Activated naive CD8-positive, alpha-beta T cell treated with anti-CD3 and anti-CD28 coated beads, Interleukin-2, amount 50 U/mL, for 24 hours (primary cell): ENCODE results near the gene CENPU.
A peak's percentile ranks its signal among the peaks of the same experiment; 100 is the strongest.
"Not testable (repeated sequence)": the region's sequence is repeated elsewhere in the genome, so short reads cannot be mapped to it uniquely, and the experiment has no call there.

Experiments used
- ATAC-seq: fragments of 150-1000 bp; cut with Tn5 transposase; one replicate; pipeline ENCODE4 v1.10.0; 2021
- DNase-seq: peaks from one replicate; pipeline ENCODE4 v3.0.0; 2021
- H3K27ac Mint-ChIP-seq: one replicate; pipeline ENCODE4 v1.8.0; 2021; ENCODE audit warnings: mild to moderate bottlenecking, mixed read lengths
- H3K27me3 Mint-ChIP-seq: one replicate; pipeline ENCODE4 v1.8.0; 2021; ENCODE audit warnings: mixed read lengths
- H3K36me3 Mint-ChIP-seq: one replicate; pipeline ENCODE4 v1.8.0; 2021; ENCODE audit warnings: low read depth, mixed read lengths
- H3K4me1 Mint-ChIP-seq: one replicate; pipeline ENCODE4 v1.8.0; 2021; ENCODE audit warnings: mixed read lengths
- H3K4me3 Mint-ChIP-seq: one replicate; pipeline ENCODE4 v1.8.0; 2021; ENCODE audit warnings: mild to moderate bottlenecking, moderate library complexity, mixed read lengths
- H3K9me3 Mint-ChIP-seq: one replicate; pipeline ENCODE4 v1.8.0; 2021; ENCODE audit warnings: mixed read lengths

Gene CENPU

DNA sequence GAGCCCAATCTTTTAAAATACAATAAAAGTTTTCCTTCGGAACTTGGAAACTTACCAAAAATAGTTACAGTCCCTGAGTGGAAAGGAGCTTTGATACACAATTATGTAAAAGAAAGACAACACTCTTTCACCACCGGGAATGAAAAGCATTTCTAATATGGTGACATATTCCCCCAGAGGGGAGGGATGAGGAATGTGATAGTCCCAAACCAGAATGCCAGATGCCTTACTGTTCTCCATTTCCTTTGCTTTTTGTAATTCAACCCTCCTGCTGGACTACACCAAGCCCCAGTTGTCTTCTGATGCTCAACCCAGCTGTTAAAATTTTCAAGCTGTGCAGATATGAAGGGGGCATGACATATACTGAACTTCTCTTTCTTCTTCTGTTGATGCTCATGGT, 80.2 kb downstream of the CENPU start:
- DNase-seq (no peak), ATAC-seq (no peak)
- peaks cover 13% of the 10 kb centered on the region for H3K36me3 Mint-ChIP-seq
- H3K4me3 Mint-ChIP-seq: no peak overlapping the region
- H3K27ac Mint-ChIP-seq: no peak overlapping the region
- H3K4me1 Mint-ChIP-seq: peaks cover 13% of the 10 kb centered on the region
- no peaks in the 10 kb centered on the region for H3K27me3 Mint-ChIP-seq
- H3K9me3 Mint-ChIP-seq: no peaks in the 10 kb centered on the region

DNA sequence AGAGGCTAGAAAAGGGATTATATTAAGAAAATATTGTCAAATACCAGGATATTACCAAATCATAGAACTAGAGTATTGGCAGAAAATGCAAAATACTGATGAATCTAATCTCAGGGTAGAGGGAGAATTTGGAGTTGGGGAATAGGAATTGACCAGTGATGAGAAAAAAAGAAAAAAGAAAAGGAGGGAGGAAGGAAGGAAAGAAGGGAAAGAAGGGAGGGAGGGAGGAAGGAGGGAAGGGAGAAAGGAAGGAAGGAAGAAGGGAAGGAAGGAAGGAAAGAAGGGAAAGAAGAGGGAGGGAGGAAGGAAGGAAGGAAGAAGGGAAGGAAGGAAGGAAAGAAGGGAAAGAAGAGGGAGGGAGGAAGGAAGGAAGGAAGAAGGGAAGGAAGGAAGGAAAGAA, 81.2 kb downstream of the CENPU start:
- not testable (repeated sequence) for H3K27me3 Mint-ChIP-seq, H3K9me3 Mint-ChIP-seq, H3K4me3 Mint-ChIP-seq, DNase-seq, ATAC-seq, H3K27ac Mint-ChIP-seq
- H3K4me1 Mint-ChIP-seq: peaks cover 21% of the 10 kb centered on the region
- peaks cover 20% of the 10 kb centered on the region for H3K36me3 Mint-ChIP-seq

DNA sequence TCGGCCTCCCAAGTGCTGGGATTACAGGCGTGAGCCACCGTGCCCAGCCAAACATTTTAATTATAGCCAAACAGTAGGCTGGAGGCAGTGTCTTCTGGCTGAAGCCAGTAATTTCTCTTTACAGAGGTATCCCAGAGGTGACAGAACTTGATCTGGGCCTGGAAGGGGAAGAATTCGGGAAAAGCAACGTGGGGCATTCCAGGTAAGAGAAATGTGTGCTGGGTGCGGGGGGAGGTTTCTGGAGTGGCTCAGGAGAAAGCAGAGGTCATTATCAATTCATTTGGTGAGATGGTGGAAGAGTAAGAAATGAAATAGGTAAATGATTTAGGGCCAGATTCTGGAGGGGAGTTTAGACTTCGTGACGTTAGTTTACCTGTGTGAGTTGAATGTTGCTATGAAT, 82.0 kb downstream of the CENPU start:
- peaks cover 23% of the 10 kb centered on the region for H3K36me3 Mint-ChIP-seq
- peaks cover 29% of the 10 kb centered on the region for H3K4me1 Mint-ChIP-seq
- ATAC-seq (no peak), DNase-seq (no peak)
- H3K4me3 Mint-ChIP-seq: no peak overlapping the region
- no peaks in the 10 kb centered on the region for H3K9me3 Mint-ChIP-seq
- H3K27me3 Mint-ChIP-seq: no peaks in the 10 kb centered on the region
- no peak overlapping the region for H3K27ac Mint-ChIP-seq

DNA sequence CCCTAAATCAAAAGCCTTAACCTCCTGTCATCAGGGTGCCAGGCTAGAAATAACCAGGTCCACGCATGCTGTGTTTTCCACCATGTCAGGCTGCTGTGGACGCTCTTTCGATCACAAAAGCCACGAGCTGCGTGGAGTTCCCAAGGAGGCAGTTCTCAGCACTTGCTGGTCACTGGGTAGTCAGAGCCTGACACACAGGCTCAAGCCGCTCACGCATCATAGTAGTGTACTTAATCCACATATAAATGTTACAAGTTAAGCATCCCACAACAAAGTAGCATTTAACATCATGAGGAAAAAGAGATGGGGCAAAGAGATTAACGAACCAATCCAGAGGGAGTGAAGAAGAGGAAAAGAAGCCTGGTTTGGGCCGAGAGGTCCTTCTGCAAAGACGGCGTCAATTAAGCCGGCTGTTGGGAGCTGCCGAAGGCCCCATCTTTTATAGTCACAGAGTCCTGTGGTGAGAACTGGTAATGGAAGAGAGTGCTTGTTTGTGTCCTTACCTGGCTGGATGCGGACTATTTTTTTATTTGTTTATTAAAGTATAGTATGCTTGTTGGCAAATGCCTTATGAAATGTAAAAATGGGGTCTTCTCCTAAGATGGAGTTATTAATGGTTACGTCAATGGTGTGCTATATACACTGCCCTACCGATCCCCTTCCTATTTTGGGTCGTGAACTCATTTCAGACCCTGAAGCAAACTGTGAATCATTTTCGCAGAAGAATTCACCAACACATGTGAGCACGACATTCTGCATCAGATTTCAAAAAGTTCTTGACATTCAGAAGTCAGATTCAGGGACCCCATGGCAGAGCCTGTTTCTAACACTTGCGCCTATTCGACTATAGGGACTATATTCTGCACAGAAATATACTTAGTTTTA, 83.7 kb downstream of the CENPU start:
- Mint-ChIP-seq H3K36me3 (peaks cover 33% of the 10 kb centered on the region), H3K27ac (peak overlapping the region; percentile 90), H3K9me3 (no peaks in the 10 kb centered on the region), H3K4me1 (peaks cover 45% of the 10 kb centered on the region), H3K4me3 (peak overlapping the region; percentile 97), H3K27me3 (no peaks in the 10 kb centered on the region)
- ATAC-seq (no peak), DNase-seq (peak; percentile 33)

DNA sequence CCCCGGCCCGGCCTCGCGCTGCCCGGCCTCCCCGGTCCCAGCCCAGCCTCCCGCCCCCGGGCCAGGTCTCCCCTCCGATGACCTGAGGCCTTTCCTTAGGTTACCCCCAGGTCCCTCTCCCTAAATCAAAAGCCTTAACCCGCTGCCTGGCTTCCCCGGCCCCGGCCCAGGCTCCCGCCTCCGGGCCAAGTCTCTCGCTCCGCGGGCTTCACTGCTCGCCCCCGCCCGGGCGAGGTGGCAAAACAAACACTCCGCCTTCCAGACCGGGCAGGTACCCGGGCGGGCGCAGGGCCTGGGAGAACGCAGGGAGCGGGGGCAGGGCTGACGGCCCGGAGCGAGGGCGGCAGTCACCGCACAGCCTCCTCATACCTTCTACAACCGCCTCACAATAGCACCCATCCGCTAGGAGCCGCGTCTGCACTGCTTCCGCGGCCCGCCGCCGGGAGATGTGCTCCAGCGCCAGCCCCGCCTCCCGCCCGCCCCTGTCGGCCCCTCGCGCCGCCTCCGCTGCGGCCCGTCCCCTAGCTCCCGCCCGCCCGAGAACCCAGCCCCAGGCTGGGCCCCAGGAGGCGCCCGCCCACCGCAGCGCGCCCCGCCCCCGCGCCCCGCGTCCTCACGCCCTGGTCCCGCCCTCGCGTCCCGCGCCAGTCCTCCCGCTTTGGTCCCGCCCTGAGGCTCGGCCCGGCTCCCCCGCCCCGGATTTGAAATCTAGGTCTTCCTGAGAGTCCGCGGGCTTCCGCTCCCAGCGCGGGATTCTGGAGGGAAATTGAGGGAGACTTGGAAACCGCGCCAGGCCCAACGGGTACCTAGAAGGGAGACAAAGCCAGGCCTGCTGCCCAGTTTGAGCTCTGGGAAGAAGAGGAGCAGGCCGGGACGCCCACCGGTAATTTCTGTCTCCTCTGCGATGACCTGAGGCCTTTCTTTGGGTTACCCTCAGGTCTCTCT, 84.6 kb downstream of the CENPU start, which contains the start of the genes CASP3 and PRIMPOL:
Gene CASP3, minus strand, starts transcription at position 422 of the 945 bp plus-strand sequence. CDS start 10,994 bp downstream, outside the sequence.
Gene PRIMPOL, plus strand, starts transcription at position 713 of the 945 bp plus-strand sequence. CDS start 7,403 bp downstream, outside the sequence.
- ATAC-seq (peak; percentile 92), DNase-seq (peak; percentile 98)
- peak within 1 kb of the TSS; percentile 97 for H3K4me3 Mint-ChIP-seq
- H3K4me1 Mint-ChIP-seq: peaks cover 55% of the 10 kb centered on the region
- no peaks in the 10 kb centered on the region for H3K27me3 Mint-ChIP-seq
- H3K36me3 Mint-ChIP-seq: peaks cover 38% of the 10 kb centered on the region
- no peaks in the 10 kb centered on the region for H3K9me3 Mint-ChIP-seq
- H3K27ac Mint-ChIP-seq: peak within 1 kb of the TSS; percentile 90

DNA sequence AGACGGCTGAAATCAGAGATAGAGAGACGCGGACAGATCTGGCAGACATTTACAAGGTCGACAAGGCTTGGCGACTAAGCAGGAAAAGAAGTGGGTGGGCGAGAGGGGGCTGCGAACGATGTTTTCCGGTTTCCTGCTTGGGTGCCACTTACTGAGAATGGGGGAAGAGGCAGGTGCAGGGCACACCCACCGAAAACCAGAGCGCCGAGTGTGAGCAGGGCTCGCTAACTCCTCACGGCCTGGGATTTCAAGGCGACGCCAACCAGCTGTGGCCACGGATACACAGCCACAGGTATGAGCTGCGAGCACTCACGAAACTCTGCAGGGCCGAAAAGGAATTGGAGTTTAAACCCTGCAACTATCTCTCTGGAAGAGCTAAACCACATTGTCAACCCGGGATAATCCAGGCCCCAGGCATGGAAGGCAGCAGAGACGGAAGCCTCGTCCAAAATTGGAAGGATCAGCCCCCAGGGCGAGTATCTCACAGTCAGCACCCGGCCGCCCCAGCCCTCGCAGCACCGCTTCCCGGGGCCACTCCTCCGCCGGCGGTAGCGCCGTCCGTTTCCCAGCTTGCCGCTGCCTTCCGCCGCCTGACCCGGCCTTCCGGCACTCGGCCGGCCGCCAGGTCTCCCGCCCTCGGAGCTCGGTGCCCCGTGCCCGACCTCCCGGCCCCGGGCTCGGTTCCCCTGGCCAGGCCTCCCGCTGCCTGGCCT, 85.4 kb downstream of the CENPU start:
- H3K27ac Mint-ChIP-seq: peak overlapping the region; percentile 84
- peak overlapping the region; percentile 97 for H3K4me3 Mint-ChIP-seq
- peak; percentile 52 for DNase-seq
- peaks cover 36% of the 10 kb centered on the region for H3K36me3 Mint-ChIP-seq
- no peaks in the 10 kb centered on the region for H3K9me3 Mint-ChIP-seq
- peak; percentile 17 for ATAC-seq
- H3K4me1 Mint-ChIP-seq: peaks cover 61% of the 10 kb centered on the region
- no peaks in the 10 kb centered on the region for H3K27me3 Mint-ChIP-seq

DNA sequence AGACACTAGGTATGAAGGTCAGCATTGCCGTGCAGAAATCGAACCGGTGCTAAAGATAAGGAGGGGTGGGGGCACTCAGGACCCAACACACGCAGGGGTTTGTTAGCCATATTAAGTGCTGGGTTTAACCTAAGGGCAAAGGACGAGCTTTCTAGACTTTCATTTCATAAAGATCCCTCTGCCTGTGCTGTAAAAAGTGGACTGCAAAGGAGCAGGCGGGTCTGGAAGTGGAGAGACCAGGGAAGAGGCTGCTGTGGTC, 85.9 kb downstream of the CENPU start:
- H3K27me3 Mint-ChIP-seq: no peaks in the 10 kb centered on the region
- H3K4me1 Mint-ChIP-seq: peaks cover 61% of the 10 kb centered on the region
- H3K36me3 Mint-ChIP-seq: peaks cover 38% of the 10 kb centered on the region
- ATAC-seq (no peak), DNase-seq (no peak)
- H3K27ac Mint-ChIP-seq: peak overlapping the region; percentile 84
- H3K9me3 Mint-ChIP-seq: no peaks in the 10 kb centered on the region
- peak overlapping the region; percentile 97 for H3K4me3 Mint-ChIP-seq

DNA sequence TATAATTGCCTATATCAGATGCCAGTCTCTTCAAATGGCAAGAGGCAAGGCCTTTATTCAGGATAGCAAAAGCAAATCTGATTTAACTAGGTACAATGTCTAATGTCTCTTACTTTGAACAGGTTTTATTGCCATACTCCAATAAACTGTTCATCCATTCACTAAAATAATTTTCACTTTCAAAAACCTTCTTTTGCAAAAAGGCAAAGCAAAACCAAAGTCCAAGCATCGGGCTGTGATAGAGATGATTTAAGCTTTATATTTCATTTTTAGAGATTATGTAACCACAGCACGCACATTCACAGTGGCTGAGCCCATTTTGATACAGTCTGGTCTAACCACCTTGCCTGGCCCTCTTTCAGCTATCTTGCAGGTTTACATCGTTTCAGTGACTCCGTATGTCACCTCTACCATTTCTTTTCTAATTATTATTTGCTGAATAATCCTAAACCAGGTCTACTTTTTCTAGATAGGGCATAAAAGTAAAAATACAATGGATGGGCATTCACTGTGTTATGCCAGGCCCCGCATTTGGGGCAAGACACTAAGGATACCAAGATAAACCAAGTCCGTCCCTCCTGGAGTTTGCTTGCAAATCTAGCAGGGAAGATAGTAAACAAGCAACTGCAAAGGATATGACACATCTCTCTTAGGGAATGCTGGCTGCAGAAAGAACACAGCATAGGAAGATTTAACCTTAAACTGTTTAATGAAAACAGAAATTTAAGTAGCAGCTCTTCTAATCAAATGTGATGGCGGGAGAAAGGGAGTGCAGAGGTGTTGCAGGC, 86.4 kb downstream of the CENPU start:
- H3K4me3 Mint-ChIP-seq: peak overlapping the region; percentile 97
- ATAC-seq (no peak), DNase-seq (no peak)
- H3K9me3 Mint-ChIP-seq: no peaks in the 10 kb centered on the region
- no peaks in the 10 kb centered on the region for H3K27me3 Mint-ChIP-seq
- peaks cover 44% of the 10 kb centered on the region for H3K36me3 Mint-ChIP-seq
- H3K27ac Mint-ChIP-seq: peak overlapping the region; percentile 84
- H3K4me1 Mint-ChIP-seq: peaks cover 64% of the 10 kb centered on the region

DNA sequence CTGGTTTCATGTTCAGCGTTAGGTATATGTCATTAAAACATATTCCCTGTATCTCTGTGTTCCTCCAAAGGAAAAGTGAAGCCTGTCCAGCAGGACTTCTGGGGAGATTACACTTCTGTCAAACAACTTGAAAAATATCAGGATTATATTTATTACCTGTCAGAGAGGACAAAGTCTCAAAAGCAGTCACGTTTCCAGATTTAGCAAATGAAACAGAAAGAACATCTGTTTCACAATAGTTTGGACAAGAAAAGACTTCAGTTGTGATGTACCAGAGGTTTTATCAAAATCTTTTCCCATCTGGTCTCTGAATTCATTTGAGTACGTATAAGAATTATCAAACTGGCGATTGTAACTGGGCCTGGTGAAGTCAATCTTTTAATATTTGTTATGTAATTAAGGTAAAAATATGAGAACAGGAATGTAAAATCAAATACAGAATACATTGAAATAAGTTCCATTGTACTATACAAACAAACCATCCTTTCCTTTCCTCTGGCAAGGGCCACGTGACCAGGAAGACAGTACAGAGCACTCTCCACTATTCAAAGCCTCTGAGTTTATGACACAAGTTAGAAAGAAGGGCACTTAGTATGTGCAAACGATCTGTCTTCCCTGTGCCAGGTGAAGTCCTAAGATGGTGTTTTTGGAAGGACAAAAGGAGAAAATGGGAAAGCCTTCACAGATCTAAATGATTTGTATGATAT, 87.8 kb downstream of the CENPU start:
- Mint-ChIP-seq H3K27ac (no peak overlapping the region), H3K27me3 (no peaks in the 10 kb centered on the region), H3K4me3 (peak overlapping the region; percentile 97), H3K9me3 (no peaks in the 10 kb centered on the region), H3K4me1 (peaks cover 72% of the 10 kb centered on the region), H3K36me3 (peaks cover 54% of the 10 kb centered on the region)
- no peak for DNase-seq
- ATAC-seq: no peak

DNA sequence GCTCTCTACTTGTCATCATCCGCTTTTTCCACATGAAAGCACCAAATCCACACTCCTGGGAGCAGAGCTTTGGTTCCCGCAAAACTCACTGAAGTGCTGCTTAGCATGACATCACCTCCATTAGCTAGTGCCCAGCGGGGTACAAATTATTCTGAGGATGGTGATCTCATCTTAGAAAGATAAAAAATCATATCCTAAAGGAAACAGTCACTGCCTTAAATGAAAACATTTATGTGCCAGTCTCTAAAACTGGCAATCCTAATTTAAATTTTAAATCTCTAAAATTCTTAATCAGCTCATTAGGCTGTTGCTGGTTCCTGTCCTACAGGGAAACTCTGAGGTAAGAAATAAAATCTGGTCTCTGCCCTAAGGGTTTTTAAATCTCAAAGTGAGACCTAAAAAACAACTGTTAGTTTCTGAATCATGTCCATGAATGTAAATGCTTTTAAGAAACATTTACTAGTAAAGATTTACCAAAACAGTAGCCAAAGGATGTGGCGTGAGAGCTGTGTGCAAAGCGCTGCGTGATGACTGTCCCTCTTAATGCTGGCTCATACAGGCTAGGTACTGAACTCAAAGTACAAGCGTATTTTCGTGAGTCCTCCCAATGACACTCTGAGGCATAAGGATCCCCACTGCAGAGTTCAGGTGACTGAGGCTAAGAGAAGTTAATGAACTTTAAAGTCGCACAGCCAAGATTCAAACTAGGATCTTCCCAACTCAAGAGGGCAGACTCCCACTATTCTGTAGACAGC, 89.2 kb downstream of the CENPU start:
- DNase-seq (no peak), ATAC-seq (no peak)
- Mint-ChIP-seq H3K4me1 (peaks cover 72% of the 10 kb centered on the region), H3K27me3 (no peaks in the 10 kb centered on the region), H3K27ac (no peak overlapping the region), H3K36me3 (peaks cover 54% of the 10 kb centered on the region), H3K9me3 (no peaks in the 10 kb centered on the region), H3K4me3 (no peak overlapping the region)
